WTC11 (cell line): ENCODE results near the gene BTN2A1.

ENCODE experiments used
- PRRX2 ChIP-seq: fragments of 250-450 bp; sonication (Bioruptor Pico); IDR thresholded peaks from 2 replicates; pipeline ENCODE4 v1.8.0; 2021; ENCODE audit warnings: mild to moderate bottlenecking
- TF ChIP-seq, protein P1 (sequence below): fragments of 200-600 bp; IDR thresholded peaks from 2 replicates; pipeline ENCODE4 v1.8.0; 2022; ENCODE audit warnings: antibody characterized with exemption
- TF ChIP-seq, protein P2 (sequence below): sonication (generic); formaldehyde crosslinking; IDR thresholded peaks from 2 replicates; pipeline ENCODE4 v1.8.1; 2023; ENCODE audit warnings: mild to moderate bottlenecking, missing genetic modification reagents, moderate library complexity

DNA sequence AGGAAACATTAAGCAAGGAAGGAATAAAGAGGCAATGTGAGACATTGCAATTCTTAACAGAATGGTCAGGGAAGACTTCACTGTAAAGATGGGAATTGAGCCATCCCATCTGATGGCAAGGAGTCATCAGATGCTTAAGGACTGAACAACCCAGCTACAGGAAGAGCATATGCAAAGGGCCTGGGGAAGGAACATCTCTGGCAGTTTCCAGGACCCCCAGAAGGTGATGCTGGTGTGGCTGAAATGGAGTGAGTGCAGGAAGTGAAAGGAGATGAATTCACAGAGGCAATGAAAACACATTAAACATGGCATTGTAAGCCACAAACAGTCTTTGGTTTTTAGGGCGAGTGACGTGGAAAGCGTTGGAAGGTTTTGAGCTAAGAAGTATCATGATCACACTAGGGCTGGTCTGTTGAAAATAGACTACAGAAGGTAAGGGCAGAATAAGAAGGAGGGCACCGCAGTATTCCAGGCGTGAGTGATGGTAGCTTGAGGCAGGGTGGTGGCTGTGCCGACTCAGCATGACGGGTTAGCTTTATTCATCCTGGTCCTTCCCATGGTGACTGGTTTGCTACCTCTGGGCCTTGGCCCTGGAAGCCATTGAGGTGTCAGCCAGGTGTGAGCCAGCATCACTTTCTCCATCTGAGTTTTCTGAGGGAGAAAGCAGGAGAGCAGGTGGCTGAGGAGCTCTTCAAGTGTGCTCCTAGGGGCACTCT, 6.8 kb downstream of the BTN2A1 start:
- TF ChIP-seq, protein P1, sequence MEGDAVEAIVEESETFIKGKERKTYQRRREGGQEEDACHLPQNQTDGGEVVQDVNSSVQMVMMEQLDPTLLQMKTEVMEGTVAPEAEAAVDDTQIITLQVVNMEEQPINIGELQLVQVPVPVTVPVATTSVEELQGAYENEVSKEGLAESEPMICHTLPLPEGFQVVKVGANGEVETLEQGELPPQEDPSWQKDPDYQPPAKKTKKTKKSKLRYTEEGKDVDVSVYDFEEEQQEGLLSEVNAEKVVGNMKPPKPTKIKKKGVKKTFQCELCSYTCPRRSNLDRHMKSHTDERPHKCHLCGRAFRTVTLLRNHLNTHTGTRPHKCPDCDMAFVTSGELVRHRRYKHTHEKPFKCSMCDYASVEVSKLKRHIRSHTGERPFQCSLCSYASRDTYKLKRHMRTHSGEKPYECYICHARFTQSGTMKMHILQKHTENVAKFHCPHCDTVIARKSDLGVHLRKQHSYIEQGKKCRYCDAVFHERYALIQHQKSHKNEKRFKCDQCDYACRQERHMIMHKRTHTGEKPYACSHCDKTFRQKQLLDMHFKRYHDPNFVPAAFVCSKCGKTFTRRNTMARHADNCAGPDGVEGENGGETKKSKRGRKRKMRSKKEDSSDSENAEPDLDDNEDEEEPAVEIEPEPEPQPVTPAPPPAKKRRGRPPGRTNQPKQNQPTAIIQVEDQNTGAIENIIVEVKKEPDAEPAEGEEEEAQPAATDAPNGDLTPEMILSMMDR, result no peak
- no peak for TF ChIP-seq PRRX2 (CRISPR knock-in tag)
- TF ChIP-seq, protein P2, sequence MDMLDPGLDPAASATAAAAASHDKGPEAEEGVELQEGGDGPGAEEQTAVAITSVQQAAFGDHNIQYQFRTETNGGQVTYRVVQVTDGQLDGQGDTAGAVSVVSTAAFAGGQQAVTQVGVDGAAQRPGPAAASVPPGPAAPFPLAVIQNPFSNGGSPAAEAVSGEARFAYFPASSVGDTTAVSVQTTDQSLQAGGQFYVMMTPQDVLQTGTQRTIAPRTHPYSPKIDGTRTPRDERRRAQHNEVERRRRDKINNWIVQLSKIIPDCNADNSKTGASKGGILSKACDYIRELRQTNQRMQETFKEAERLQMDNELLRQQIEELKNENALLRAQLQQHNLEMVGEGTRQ (CRISPR knock-in tag), result no peak
